PC-9 (cell line): Measurements from ENCODE around the gene CTU2.

Experiments
- EZH2 ChIP-seq: fragments of 200-600 bp; sonication (generic); IDR thresholded peaks from 2 replicates; pipeline ENCODE4 v1.8.0; 2017; ENCODE audit warnings: antibody characterized with exemption, low read depth
- TF ChIP-seq, protein P1 (sequence below): fragments of 200-600 bp; sonication (generic); conservative IDR thresholded peaks from 2 replicates; pipeline ENCODE4 v1.6.1; 2017; ENCODE audit warnings: mixed run types, antibody characterized with exemption, mild to moderate bottlenecking, moderate library complexity

DNA sequence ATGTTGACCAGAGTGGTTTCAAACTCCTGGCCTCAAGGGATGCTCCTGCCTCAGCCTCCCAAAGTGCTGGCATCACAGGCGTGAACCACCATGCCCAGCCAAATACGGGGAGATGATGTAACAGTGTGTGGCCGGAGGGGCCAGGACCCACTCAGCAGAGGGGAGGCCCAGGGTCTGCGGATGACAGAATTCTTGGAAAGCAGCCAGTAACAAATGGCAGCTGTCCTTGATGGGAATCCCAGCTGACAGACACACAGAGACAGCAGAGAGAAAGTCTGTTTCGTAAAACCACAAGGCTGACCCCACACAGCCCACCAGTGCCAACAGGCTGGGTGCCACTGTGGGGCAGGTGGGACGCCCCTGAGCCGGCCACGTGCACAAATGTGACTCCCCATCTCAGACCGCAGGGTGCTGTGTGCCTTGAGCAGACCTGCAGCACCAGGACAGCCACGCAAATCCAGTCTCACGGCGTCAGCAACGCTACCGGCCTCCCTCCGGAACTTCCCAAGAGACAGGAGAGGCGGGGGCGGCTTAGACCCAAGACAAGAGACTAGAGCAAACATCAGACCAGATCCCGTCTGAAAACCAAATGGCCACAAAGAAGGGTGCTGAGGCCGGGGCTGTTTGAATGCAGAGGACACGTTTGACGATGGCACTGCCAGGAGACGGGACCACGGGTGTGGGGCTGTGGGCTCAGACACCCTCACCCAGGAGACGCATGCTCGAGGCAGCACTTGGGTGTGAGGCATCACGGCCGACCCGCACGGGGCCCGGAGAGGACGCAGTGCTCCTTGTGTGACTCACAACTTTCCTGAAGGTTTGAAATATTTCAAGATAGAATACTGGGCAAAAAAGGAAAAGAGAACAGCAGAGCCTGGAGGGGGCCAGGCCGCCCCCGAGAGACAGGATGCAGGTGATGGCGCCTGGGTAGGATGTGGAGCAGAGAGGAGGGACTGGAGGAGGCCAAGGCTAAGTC, 24.6 kb downstream of the CTU2 start:
- TF ChIP-seq, protein P1, sequence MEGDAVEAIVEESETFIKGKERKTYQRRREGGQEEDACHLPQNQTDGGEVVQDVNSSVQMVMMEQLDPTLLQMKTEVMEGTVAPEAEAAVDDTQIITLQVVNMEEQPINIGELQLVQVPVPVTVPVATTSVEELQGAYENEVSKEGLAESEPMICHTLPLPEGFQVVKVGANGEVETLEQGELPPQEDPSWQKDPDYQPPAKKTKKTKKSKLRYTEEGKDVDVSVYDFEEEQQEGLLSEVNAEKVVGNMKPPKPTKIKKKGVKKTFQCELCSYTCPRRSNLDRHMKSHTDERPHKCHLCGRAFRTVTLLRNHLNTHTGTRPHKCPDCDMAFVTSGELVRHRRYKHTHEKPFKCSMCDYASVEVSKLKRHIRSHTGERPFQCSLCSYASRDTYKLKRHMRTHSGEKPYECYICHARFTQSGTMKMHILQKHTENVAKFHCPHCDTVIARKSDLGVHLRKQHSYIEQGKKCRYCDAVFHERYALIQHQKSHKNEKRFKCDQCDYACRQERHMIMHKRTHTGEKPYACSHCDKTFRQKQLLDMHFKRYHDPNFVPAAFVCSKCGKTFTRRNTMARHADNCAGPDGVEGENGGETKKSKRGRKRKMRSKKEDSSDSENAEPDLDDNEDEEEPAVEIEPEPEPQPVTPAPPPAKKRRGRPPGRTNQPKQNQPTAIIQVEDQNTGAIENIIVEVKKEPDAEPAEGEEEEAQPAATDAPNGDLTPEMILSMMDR, result no peak
- TF ChIP-seq EZH2, result no peak
